Right ventricle myocardium inferior (tissue), 1 donor: ENCODE data around the gene PEX14. TPM values are rescaled to one million over a fixed set of nuclear protein-coding genes. Genes with fewer than 3 reads are reported as not detected.
A peak's percentile ranks its signal among the peaks of the same experiment; 100 is the strongest.

Source experiments
- ATAC-seq: fragments of 200-7000 bp; cut with Tn5 transposase; one replicate; pipeline ENCODE4 v1.9.1; 2020; ENCODE audit warnings: mild to moderate bottlenecking, moderate library complexity
- DNase-seq: peaks from one replicate; pipeline ENCODE4 v3.0.0; 2021; ENCODE audit errors: missing footprints
- intact Hi-C: fragments of 100-400 bp; cut with DNase I; formaldehyde crosslinking; loops from one replicate; pipeline ENCODE4 v1.11.0; 2022
- total RNA-seq: library from RNA; stranded (reverse); fragmentation: NEBNext Ultra II Directional; extraction: Animal tissue kit (Norgen Biotek cat#: 25700); gene quantifications from one replicate; pipeline ENCODE4 v1.2.1, GENCODE V29; 2021
- donor health status: DM: no; HTN: yes; CAD: no; lungs with severe emphysema.

Gene PEX14
- total RNA-seq, 1 donor from 2014 or later = 17.8 TPM

- DNase-seq (no peak), ATAC-seq (no peak)
- intact Hi-C loops = no loop called here
Measured at GRCh38 chr1:10617931-10618885, 143.5 kb downstream of the PEX14 start.

GRCh38 chr1:10620776-10621175 lies 146.0 kb downstream of the PEX14 start:
- DNase-seq = no peak
- no peak for ATAC-seq
- intact Hi-C loops = no loop called here

GRCh38 chr1:10621906-10622305 lies 147.2 kb downstream of the PEX14 start:
- intact Hi-C loops = no loop called here
- DNase-seq (no peak), ATAC-seq (no peak)

- intact Hi-C loops = no loop called here
- DNase-seq (peak; percentile 51), ATAC-seq (no peak)
Measured at GRCh38 chr1:10622910-10623685, 148.3 kb downstream of the PEX14 start.

GRCh38 chr1:10623686-10624145 lies 149.0 kb downstream of the PEX14 start:
- peak; percentile 33 for DNase-seq
- intact Hi-C loops = no loop called here

GRCh38 chr1:10624256-10625050 lies 149.7 kb downstream of the PEX14 start:
- intact Hi-C loops = no loop called here
- DNase-seq (peak; percentile 63), ATAC-seq (no peak)

More at GRCh38 chr1:10623686-10624145, 149.0 kb downstream of the PEX14 start:
- no peak for ATAC-seq

- intact Hi-C loops = no loop called here
- DNase-seq (peak; percentile 50), ATAC-seq (no peak)
Measured at GRCh38 chr1:10625076-10625475, 150.3 kb downstream of the PEX14 start.

GRCh38 chr1:10625554-10625953 lies 150.8 kb downstream of the PEX14 start:
- DNase-seq = peak; percentile 57
- no peak for ATAC-seq
- intact Hi-C loops = no loop called here

- DNase-seq (peak; percentile 50), ATAC-seq (no peak)
- intact Hi-C loops = no loop called here
Measured at GRCh38 chr1:10626131-10626731, 151.5 kb downstream of the PEX14 start.

GRCh38 chr1:10626791-10627410 lies 152.2 kb downstream of the PEX14 start:
- intact Hi-C loops = no loop called here
- DNase-seq (no peak), ATAC-seq (no peak)

GRCh38 chr1:10628685-10629084 lies 153.9 kb downstream of the PEX14 start:
- DNase-seq = peak; percentile 77
- intact Hi-C loops = no loop called here
- ATAC-seq = peak; percentile 74

- DNase-seq (peak; percentile 41), ATAC-seq (no peak)
- intact Hi-C loops = no loop called here
Measured at GRCh38 chr1:10629091-10629815, 154.5 kb downstream of the PEX14 start.

GRCh38 chr1:10629816-10630571 lies 155.2 kb downstream of the PEX14 start:
- ATAC-seq = no peak
- intact Hi-C loops = no loop called here
- peak; percentile 46 for DNase-seq

GRCh38 chr1:10630661-10631120 lies 155.9 kb downstream of the PEX14 start:
- ATAC-seq (no peak), DNase-seq (no peak)
- intact Hi-C loops = no loop called here

- DNase-seq (no peak), ATAC-seq (no peak)
- intact Hi-C loops = no loop called here
Measured at GRCh38 chr1:10631121-10631810, 156.5 kb downstream of the PEX14 start.
